HG02938 (cell line): ENCODE data around the gene RHOXF2.
"Not testable (repeated sequence)": the region's sequence is repeated elsewhere in the genome, so short reads cannot be mapped to it uniquely, and the experiment has no call there.

Source experiments
- ATAC-seq: cut with Tn5 transposase; IDR thresholded peaks from one replicate; pipeline ENCODE4 v1.9.1; 2021; ENCODE audit warnings: mild to moderate bottlenecking, moderate library complexity; ENCODE audit not compliant: unreplicated experiment

The RHOXF2 gene, protein sequence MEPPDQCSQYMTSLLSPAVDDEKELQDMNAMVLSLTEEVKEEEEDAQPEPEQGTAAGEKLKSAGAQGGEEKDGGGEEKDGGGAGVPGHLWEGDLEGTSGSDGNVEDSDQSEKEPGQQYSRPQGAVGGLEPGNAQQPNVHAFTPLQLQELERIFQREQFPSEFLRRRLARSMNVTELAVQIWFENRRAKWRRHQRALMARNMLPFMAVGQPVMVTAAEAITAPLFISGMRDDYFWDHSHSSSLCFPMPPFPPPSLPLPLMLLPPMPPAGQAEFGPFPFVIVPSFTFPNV

DNA sequence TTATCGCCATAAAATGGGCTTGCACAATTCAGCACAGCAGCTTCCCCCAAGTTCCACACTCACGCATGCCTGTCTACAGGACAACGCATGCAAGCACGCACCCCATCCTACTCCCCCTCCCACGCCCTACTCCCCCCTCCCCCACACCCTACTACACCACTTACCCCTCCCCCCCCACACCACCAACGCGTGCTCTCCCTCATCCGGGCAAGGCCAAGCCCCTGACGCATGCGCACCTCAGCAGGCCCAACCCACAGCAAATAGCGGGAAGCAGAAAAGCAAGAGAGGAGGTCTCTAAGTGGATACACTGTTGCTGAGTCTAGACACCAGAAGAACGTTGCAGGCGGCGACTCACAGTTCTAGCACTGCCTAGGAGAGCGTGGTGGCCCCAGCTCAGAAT, at the start of gene RHOXF2:
TSS of gene RHOXF2 (plus strand) at position 301 of the 400 bp plus-strand sequence. CDS start 138 bp downstream, outside the sequence.
- ATAC-seq: not testable (repeated sequence)

DNA sequence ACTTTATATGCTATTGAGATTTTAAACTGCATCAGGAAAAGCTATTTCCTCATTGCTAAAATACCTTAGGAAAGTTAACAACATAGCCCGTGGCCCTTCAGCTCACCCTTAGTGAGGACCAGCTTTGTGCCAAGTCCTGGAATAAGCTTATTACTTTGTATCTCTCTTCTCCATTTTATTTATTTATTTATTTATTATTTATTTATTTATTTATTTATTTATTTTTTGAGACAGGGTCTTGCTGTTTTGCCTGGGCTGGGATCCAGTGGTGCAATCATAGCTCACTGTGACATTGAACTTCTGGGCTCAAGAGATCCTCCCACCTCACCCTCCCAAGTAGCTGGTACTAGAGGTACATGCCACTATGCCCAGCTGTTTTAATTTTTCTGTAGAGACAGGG, 49.0 kb upstream of the RHOXF2 start:
- no peak for ATAC-seq

DNA sequence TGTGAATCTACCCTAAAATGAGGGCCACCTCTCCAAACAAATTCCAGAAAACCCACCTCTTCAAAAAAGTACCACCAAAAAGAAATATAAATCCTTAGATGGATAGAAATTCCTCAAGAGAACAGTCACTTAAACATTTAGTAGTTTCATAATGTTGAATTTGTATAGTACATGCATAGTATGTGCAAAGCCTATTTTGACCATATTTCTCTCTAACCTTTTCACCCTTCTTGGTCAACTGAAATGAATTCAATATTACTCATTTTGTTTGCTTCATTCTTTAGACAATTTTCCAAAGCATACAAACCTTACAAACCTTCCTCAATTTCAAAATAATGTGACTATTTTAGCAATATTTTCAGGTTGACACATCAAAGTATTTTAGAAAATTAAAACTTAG, 46.8 kb upstream of the RHOXF2 start:
- no peak for ATAC-seq

DNA sequence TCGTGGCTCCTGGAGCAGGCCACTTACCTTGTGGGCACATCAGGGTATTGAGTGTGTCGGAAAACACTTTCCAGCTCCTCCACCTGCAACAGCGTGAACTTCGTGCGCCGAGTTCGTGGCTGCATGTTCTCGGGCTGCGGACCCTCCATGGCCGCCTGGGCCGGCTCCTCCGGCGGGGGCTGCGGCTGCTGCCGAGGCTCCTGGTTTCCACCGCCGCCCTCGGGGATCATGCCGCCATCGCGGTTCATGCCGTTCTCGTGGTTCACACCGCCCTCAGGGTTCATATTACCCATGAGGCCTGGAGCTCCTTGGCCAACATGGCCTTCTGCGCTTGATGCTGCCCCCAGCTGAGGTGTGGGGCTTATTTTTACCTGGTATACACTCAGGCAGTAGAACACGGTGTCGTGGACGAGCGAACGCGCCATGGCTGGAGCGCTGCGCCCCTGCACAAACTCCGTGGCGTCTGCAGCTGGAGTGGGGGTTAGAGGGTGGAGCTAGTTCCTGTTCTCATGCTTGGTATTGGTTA, 42.9 kb upstream of the RHOXF2 start, which contains the start of gene RHOXF1:
TSS of gene RHOXF1 (minus strand) at position 476 of the 526 bp plus-strand sequence. CDS start at position 425, 51 bp downstream.
- no peak for ATAC-seq

DNA sequence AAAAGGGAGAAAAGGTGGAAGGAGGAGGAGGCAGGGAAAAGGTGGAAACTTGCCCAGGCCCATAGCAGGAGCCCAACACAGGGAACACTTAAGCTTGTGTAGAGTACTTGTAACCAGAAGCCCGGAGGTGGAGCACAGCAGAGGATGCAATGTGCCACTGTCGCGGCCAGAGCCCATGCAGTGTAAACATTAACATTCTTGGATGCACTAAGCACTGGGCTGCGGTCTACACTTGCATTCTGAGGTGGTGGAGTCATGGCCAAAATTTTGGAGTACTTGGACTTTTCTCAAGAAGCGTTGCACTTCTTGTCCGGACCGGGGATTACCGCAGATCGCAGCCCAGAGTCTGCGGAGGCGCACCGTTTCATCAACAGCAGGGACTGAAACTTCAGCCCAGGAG, 38.2 kb upstream of the RHOXF2 start:
- ATAC-seq: no peak

DNA sequence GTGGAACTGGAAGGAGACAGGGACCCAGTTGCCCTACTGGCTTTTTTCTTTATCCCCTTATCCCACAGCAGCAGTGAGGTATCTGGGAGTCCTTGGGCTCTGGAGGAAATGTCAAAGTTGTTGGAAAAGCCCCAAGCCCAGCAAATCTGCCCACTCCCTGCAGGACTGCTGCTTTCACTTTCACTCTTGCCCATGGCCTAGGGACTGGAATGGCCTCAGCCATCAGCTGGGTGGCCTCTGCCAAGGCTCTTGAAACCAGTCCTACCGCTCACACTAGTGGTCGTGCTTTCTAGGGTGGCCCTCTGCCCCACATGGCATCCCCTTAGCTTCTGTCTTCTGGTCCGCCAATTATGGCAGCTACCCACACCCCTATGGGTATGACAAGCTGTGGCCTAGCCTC, 33.0 kb upstream of the RHOXF2 start:
- no peak for ATAC-seq

DNA sequence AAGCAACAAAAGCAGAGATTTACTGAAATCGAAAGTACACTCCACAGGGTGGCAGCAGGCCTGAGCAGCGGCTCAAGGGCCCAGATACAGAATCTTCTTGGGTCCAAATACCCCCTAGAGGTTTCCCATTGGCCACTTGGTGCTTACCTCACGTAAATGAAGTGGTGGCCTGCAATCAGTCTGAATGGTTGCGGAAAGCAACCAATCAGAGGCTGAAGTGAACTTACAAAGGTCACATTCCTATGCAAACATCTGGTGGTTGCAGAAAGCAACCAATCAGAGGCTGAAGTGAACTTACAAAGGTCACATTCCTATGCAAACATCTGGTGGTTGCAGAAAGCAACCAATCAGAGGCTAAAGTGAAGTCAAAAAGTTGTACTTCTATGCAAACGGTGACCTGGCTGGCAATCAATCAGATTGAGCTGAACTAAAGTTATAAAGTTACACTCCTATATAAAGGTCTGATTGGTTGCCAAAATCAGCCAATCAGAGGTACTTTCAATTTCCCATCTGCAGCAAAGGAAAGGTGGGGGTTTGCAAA, 30.0 kb upstream of the RHOXF2 start:
- ATAC-seq: not testable (repeated sequence)

DNA sequence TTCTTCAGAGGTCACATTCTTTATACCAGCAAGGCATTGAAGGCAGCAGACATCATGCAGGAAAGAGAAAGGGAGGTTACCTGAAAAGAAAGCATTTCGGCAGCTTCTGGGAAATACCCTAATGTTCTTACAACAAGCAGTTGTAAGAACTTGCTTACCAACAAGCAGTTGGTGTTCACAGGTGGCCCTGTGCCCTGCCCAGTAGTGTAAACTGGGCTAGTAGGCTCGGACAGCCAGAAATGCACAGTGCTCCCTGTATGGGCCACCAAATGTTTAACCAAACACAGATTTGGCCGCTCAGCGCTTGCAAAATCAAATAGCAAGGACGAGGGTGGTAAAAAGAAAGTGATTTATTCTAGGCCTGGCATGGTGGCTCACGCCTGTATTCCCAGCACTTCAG, 22.3 kb upstream of the RHOXF2 start:
- ATAC-seq: no peak

DNA sequence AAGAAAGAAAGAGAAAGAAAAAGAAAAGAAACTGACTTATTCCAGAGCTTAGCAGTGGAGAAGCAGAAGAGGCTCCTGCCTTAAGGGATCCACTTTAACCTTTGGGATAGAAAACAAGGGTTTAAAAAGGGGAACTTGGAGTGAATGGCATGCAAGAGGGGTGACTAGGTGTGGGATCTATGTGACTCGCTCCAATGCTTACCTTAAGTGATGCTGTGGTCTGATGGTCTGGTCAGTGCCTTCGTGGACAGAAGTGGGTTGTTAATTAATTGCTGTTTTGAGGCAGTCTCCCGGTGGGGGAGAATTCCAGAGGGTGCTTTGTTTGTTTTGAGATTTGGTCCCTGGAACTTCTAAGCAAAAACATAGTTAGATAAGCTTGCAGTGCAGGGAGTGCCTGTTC, 21.6 kb upstream of the RHOXF2 start:
- ATAC-seq: no peak

DNA sequence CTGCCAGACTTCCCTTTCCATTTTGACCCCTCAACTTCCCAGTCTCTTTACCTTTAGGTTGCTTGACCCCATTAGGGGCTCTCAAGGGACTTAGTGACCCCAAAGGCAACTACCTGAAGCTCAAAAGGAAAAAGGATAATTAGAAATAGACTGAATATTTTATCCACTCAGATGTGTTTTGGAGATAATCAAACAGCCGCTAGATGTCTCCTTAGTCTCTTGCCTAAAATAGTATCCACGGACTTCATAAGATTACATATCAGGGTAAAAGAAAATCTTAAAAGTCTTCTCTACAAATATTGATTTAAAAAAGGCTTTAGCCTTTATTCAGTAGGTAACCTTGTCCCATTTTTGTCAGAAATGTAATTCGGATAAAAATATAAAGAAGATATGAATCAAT, 21.0 kb upstream of the RHOXF2 start:
- no peak for ATAC-seq

DNA sequence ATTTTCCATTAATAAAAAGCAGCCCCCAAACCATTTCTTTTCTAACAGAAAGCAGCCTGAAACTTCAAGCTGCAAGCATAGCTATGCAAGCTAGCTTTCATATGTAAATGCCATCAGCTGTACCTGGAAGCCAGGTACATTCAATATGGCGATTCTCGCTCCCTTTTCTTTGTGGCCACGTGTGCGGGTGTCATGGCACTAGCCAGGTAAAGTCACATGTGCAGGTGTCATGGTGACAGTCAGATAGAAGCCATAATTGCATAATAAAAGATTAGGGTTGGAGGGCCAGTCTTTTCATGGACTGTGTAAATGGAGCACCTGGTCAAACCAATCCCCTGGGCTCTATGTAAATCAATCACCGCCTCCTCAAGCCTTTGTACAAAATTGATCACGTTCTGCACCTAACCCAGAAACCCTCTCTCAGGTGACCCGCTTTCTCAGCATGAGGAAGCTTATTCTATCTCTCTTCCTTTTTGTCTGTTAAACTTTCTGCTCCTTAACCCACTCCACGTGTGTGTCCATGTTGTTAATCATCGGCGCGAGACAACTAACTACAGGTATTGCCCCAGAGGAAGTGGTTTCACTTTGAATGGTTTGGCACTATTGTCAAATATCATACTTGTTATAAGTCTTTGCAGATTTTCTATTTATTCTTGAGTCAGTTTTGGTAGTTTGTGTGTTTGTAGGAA, 18.0 kb upstream of the RHOXF2 start:
- no peak for ATAC-seq

DNA sequence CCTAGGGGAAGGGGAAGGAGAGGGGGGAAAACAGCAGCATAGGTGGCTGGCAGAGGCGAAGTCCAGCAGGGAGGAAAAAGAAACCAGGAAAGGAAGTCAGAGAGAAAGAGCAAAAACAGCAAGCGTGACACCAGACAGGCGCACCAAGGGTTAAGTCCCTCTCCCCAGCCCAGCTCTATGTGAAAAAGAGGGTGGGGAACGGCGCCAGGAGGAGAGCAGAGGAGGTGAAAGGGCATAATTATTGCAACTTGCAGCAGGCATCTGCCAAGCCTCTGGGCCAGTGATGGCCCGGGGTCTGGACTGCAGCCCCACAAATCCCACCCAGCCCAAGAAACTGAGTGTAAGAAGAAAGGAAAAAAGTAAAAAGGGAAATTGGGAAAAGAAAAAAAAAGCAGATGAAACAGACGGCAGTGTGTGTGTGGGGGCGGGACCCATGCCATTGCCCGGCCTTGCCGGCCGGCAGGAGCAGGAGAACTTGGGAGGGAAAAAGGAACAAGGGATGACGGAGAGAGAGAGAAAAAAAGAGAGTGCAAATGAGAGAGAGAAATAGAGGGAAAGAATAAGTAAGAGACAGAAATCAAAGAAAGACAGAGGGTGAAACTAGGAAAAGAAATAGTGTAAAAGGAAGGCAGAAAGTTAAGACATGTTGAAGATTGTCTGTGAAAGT, 14.1 kb upstream of the RHOXF2 start:
- no peak for ATAC-seq

DNA sequence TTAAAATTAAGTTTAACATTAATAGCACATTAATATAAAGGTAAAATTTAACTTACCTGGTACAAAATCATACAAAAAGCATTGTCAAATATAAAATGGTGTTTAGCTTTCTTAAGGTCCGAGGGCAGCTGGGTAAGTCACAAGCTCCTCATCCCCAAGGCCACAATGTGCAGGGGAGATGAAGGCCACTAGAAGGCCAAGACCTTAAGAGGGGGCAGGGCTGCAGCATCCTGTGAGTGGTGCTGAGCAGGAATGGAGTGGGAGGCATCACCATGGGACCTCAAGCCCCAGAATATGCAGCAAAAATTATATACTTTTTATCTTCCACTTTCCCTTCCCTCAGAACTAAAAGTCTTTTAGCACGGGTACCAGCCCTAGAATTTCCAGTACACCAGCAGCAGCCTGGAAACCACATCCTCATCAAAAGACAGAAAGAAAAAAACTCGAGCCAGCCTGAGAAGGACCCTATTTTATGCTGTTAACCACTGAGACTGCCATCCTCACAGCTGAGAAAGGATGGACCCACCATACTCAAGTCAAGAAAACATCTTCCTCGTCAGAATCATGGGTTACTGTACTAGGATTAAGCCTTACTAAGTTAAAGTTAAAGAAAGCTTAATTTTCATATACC, 13.0 kb upstream of the RHOXF2 start:
- ATAC-seq: no peak

DNA sequence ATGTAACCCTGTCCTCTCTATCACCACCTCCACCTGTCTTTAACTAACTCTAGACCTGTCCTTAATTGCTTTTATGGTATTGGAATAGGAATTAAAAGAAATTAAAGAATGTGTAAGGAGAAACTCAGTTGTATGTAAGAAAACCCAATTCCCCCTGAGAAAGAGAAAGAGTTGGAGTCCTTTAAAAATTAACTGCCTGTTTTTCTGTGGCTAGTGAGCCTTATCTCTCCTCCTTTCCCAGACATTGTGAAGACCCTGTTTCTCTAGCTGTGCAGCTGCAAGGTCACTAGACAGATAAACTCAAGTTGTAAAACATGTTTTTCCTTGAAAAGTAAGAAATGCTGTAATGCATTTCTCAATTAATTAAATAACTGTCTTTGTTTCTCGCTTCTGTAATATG, 12.1 kb upstream of the RHOXF2 start:
- ATAC-seq: not testable (repeated sequence)

DNA sequence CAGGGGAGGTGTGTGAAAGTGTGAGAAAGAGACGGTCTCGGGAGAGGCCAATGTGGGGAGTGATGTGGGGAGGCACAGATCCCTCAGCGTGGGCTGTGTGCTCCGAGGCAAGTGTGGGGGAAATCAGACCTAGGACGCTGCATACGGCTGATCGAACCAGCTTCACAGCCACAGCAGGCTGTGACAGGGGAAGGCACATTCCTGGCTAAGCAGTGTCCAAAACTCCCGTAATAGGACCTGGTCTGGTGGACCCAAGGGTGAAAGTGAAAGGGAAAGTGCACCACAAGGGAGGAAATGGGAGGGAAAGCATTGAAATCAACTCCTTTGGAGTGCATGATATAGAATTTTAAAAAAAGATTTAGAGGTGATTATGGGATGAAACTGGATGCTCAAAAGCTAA, 10.9 kb upstream of the RHOXF2 start:
- ATAC-seq: no peak

DNA sequence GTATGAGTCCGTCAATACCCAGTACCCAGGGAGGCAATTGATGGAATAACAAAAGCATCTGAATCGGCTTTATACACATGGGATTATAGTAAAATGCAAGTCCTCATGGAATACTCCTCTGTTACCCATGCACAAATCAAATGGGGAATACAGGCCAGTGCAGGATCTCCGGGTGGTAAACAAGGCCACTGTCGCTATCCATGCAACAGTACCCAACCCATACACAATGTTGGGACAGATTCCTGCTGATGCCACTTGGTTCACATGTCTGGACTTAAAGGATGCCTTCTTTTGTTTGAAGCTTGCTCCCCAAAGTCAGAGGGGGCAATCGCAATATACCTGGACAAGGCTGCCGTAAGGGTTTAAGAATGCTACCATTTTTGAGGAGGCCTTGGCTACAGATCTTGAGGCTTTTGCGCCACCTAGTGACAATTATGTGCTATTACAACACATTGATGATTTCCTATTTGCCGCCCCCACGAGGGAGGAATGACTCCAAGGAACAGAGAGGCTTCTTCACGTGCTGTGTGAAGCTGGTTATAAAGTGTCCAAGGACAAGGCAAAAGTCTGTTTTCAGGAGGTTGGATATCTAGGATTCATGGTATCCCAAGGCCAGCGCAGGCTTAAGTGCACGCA, 8.2 kb upstream of the RHOXF2 start:
- not testable (repeated sequence) for ATAC-seq

DNA sequence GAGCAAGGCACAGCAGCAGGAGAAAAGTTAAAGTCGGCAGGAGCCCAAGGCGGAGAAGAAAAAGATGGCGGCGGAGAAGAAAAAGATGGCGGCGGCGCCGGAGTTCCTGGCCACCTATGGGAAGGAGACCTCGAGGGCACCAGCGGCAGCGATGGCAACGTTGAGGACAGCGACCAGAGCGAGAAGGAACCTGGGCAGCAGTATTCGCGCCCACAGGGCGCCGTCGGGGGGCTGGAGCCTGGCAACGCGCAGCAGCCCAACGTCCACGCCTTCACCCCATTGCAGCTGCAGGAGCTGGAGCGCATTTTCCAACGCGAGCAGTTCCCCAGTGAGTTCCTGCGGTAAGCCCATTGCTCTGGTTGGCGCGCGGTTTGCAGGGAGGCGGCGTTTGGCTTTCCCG, 673 bp downstream of the RHOXF2 start:
- ATAC-seq: not testable (repeated sequence)

DNA sequence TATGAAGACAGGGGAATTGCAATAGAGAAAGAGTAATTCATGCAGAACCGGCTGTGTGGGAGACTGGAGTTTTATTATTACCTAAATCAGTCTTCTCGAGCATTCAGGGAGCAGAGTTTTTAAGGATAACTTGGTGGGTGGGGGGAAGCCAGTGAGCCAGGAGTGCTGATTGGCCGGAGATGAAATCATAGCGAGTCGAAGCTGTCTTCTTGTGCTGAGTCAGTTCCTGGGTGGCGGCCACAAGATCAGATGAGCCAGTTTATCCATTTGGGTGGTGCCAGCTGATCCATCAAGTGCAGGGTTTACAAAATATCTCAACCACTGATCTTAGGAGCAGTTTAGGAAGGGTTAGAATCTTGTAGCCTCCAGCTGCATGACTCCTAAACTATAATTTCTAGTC, 34.8 kb downstream of the RHOXF2 start:
- not testable (repeated sequence) for ATAC-seq

DNA sequence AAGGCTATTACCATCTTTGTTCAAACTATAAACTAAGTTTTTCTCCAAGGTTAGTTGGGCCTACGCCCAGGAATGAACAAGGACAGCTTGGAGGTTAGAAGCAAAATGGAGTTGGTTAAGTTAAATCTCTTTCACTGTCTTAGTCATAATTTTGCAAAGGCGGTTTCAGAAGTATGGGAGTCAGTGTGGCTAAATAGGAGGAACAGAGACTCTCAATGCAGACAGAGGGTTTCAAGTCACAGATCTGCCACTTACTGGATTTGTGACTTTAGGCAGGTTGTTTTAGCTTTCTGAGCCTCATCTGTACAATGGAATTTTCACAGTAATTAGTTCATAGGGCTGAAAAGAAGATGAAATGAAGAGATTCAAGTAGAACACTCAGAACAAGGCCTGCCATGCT, 35.3 kb downstream of the RHOXF2 start:
- ATAC-seq: peak; percentile 78

DNA sequence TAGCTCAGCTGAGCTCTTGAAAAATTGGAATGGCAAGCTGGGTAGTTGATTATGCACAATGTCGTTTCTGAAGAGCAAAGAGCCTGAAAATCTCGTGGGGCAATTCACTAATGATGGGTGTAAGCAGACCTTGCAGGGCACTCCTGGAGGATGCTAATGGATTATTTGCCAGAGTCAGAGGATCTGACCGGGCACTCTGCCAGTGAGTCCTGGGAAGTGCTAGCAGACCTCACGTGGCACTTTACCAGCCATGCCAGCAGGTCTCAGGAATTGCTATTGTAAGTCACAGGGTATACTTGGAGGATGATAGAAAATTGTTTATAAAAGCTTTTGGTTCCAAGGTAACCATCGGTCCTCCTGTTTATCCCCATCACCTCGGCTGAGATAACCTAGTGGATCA, 37.4 kb downstream of the RHOXF2 start:
- ATAC-seq: not testable (repeated sequence)
